ENCODE results near the gene NEU1.
"Not testable (repeated sequence)": the region's sequence is repeated elsewhere in the genome, so short reads cannot be mapped to it uniquely, and the experiment has no call there.

NEU1 gene

DNA sequence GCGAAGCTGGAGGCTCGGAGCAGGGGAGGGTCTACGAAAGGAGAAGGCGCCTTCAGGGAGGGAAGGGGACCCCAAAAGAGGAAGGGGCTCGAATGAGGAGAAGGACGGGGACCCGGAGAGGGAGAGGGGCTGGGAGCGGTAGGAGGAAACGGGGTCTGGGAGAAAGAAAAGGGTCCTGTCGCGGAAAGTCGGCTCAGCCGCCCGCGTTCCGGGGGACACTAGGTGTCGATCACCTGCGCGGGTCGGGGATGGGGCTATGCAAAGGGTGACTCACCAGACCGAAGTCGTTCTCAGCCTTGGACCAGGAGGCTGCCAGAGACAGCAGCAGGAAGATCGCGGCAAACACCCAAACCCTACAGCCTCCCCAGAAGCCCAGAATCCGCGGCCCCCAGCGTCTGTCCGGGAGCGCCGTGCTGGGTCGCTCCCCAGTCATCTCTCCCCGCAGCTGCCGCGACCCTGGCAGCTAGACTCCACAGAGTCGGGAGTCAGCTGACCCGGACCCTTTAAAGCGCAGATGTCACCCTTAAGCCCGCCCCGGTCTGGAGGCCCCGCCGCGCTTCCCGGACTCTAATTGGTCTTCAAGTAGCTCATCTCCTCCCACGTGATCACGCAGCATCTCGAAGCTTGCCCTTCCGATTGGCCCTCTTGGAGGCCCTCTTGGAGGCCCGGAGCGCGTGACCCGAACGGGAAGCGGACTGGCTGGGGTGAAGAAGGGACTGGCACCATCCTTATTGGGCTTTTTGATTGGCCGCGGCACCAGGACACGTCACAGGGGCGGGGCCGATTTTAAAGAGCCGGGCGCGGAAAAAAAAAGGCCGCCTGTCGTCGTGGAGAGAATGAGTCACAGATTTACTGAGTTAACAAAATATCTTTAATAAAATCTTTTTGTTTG, at the start of gene NEU1:
NEU1 (minus strand) TSS at position 478 of the 892 bp plus-strand sequence; CDS start at position 433, 45 bp downstream.
- DNase-seq: peak; percentile 100

DNA sequence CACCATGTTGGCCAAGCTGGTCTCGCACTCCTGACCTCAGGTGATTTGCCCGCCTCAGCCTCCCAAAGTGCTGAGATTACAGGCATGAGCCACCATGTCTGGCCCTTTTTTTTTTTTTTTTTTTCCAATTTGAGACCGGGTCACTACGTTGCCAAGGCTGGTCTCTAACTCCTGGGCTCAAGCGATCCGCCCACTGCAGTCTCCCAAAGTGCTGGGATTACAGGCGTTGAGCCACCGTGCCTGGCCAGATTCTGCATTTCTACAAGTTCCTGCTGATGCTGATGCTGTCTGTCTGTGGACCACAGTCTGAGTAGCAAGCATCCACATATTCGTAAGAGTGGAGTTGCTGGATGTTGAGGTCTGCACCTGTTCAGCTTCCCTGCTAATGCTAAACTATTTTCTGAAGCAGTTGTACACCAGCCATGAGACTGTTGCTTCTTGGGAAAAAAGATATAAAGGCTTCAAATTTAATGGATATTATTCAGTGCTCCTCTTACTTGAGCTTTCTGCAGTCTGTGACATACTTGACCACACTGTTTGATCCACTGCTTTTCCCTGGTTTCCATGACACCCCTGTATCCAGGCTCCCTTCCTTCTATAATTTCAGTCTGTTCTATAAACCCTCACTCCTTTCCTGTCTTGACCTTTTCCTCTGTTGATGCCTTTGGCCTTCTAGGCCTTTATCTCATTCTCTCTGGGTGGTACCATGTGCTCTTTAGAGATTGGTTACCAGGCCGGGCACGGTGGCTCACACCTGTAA, 49.4 kb upstream of the NEU1 start:
- DNase-seq: no peak

DNA sequence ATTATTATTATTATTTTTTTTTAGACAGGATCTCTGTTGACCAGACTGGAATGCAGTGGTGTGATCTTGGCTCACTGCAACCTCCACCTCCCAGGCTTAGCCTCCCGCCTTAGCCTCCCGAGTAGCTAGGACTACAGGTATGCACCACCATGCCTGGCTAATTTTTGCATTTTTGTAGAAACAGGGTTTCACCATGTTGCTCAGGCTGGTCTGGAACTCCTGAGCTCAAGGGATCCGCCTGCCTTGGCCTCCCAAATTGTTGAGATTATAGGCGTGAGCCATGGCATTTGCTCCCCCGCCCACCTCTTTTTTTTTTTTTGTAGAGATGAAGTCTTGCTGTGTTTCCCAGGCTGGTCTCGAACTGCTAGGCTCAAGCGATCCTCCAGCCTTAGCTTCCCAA, 46.7 kb upstream of the NEU1 start:
- DNase-seq: not testable (repeated sequence)

DNA sequence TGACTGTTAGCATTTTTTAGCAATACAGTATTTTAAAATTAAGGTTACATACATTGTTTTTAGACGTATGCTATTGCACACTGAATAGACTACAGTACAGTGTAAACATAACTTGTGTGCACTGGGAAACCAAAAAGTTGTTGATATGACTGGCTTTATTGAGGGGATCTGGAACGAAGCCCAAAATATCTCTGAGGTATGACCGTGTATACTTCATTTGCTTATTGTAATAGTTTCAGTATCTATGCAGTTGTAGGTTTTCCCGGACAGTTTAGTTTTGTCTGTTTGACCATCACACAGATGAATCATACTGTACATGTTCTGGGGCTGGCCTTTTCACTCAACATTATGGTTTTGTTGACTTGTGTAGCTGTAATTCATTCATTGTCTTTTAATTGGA, 46.2 kb upstream of the NEU1 start:
- DNase-seq: no peak

DNA sequence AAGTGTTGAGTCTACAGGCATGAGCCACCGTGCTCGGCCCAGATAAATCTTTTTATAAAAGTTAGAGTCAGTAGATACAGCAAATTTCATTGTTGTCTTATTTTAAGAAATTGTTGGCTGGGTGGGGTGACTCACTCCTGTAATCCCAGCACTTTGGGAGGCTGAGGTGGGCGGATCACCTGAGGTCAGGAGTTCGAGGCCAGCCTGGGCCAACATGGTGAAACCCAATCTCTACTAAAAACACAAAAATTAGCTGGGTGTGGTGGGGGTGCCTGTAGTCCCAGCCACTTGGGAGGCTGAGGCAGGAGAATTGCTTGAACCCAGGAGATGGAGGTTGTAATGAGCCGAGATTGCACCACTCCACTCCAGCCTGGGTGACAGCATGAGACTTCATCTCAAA, 45.6 kb upstream of the NEU1 start:
- DNase-seq: not testable (repeated sequence)

DNA sequence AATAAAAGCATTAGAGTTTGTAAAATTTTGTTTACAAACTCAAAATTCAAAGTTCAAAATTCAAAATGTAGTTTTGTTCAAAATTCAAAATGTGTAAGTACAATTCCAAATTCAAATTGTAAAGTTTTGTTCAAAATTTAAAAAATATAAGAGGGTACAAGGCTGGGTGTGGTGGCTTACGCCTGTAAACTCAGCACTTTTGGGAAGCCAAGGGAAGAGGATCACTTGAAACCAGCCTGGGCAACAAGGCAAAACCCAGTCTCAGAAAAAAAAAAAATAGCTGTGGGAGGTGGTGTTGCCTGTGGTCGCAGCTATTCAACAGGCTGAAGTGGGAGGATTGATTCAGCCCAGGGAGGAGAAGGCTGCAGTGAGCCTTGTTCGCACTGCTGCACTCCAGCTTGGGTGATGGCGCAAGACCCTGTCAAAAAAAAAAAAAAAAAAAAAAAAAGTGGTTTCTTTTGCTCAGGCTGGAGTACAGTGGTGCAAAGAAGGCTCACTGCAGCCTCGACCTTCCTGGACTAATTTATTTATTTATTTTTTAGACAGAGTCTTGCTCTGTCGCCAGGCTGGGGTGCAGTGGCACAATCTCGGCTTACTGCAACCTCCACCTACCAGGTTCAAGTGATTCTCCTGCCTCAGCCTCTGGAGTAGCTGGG, 44.7 kb upstream of the NEU1 start:
- DNase-seq: peak; percentile 51

DNA sequence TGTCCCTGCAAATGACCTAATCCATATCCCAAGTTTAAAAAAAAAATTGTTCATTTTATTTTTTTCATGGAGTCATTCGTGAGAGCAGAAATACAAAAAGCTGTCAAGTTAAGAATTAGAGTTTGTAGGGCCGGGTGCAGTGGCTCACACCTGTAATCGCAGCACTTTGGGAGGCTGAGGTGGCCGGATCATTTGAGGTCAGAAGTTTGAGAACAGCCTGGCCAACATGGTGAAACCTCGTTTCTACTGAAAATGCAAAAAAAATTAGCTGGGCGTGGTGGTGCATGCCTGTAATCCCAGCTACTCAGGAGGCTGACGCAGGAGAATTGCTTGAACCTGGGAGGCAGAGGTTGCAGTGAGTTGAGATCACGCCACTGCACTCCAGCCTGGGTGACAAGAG, 44.1 kb upstream of the NEU1 start:
- not testable (repeated sequence) for DNase-seq

DNA sequence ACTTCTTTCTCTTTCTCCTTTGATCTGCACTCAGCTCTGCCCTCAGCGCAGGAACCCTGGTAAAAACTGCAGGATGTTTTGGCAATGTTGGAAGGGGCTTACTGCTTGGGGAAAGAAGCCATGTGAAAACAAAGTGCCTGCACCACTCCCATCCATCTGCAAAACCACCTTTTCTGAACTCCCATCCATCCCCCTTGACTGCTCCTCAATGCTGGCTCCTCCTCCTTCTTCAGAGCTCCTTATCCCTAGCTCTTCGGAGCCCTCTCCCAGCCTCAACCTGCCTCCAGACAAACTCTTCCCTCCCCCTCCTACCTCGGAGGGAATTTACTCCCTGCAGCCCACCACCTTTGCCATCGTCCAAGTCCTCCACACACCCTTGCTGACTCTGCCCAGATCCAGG, 43.5 kb upstream of the NEU1 start:
- DNase-seq: no peak

DNA sequence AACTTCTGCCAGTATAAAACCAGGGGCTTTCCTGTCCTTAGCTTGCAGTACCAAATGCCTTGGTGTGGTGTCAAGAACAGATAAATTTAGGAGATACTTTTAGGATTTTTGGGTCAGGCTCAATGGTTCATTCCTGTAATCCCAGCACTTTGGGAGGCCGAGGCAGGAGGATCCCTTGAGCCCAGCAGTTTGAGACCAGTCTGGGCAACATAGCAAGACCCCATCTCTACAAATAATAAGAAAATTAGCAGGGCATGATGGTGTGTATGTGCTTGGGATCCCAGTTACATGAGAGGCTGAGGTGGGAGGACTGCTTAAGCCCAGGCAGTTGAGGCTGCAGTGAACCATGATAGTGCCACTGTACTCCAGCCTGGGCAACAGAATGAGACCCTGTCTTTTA, 42.4 kb upstream of the NEU1 start:
- DNase-seq: no peak

DNA sequence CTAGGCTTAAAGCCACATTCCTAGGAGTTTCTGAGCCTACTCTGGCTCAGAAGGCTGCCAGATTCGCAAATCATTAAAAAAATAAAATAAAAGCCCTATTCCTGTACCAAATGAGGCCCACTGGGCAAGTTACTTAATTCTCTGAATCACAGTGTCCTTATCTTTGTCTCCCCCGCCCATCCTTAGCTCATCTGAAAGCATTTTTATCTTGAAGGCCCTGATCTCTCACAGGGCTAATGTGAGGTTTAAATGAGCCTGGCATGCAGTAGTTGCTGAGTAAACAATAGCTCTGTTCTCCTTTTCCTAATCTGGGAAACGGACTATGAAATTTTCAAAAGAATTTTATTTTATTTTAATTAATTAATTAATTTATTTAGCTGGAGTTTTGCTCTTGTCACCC, 41.3 kb upstream of the NEU1 start:
- DNase-seq: no peak

DNA sequence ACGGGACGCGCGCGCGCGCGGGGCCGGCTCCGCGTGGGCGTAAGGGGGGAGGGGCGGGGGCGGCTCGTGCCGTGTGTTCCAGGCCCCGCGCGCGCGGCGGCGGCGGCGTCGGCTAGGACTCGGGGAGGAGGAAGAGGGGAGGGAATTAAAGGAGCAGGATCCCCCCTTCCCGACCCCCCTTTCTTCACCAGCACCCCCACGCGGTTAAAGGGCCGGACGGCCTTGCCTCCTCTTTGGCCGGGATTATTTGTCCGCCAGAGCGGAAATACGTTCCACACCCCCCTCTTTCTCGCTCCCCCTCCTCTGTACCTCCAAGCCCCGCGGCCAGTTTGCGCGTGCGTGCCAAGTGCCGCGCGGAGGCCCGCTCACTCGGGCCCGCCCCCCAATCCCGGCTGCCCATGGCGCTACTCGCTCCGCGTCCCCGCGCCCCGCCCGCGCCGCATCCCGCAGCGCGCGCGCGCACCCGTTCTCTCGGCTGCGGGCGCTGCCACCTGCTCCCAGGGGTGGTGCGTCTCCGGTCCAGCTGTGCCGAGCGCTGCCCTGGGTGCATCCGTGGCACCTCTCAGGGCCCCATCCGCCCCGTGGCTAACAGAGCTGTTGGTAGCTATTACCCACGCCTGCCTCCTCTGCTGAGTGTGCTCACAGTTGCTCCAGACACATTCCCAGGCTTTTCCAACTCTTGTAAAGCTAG, 39.5 kb upstream of the NEU1 start, which contains the start of gene ZBTB12:
ZBTB12 (minus strand) TSS at position 134 of the 691 bp plus-strand sequence. CDS start 781 bp downstream, outside the sequence.
- peak; percentile 98 for DNase-seq

DNA sequence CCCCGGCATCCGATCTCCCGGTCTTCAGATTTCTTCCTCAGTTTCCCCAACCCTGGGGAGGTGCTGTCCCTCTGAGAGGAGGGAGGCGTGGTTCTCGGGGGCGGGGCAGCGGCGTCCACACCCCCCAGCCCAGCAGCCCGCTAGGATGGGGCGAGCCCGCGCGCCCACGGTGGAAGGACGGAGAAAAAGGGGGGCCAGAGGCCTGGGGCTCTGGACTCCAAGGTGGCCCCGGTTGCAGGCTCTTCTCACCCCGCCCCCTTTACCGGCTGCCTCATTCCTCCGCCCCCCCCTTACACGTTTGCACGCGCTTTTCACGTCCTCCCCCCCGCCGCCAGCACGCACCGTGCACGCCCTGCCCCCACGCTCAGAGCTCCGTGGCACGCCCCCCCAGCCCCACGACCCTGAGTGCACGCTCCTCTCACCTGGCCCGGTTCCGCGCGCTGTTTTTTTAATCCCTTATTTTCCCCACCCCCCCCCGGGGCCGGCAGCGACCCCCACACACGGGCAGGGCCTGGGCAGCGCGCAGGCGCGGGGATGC, 38.9 kb upstream of the NEU1 start:
- DNase-seq: peak; percentile 68

DNA sequence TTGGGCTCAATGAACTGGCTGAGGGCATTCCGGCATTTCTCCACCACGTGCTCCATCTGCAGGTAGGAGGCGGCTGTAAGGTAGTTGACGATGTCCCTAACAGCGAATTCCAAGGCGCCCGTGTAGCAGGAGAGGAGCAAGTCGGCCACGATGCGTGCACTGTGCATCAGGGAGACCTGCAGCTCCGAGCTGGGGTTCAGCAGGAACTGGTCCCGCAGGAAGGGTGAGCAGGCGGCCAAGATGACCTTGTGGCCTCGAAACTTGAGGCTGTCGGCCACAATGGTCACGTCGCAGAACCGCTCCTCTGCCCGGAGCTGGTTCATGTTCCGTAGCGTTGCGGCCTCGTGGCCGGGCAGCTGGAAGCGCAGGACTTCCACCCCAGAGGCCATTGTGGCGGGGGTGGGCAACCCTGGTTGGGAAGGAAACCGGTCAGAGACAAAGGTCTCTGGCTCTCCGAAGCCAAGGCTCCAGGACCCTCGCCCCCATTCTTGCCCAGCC, 38.3 kb upstream of the NEU1 start:
- no peak for DNase-seq

DNA sequence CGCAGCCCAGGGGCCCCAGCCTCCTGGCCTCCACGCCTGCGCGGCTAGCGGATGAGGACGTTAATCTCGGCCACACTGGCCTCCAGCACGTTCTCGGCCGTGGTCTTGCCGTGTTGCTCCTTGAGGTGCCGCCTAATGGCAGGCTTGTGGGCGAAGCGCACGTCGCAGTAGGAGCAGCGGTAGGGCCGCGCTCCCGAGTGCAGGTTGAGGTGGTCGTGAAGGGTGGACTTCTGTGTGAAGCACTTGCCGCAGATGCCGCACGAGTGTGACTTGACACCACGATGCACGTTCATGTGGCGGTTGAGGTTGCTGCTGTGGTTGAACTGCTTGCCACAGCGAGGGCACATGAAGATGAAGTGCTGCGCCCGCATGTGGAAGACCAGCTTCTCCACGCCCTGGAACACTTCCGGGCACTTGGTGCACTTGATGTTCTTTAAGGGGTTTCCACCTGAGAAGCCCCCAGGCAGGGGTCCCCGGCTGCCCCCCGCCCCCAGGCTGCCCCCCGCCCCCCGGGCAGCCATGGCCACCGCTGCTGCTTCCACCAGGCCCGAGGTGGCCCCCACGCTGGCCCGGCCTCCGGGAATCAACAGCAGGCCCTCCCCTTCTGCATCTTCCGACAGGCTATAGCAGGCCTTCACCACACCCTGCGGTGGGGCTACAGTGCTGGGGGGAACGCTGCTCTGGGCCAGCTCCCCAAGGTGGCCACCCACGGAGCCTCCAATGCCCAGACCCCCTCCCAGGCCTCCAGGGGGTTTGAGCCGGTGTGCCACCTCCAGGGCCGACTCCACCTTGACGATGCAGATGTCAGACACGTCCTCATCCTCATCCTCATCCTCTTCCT, 37.5 kb upstream of the NEU1 start:
- no peak for DNase-seq

DNA sequence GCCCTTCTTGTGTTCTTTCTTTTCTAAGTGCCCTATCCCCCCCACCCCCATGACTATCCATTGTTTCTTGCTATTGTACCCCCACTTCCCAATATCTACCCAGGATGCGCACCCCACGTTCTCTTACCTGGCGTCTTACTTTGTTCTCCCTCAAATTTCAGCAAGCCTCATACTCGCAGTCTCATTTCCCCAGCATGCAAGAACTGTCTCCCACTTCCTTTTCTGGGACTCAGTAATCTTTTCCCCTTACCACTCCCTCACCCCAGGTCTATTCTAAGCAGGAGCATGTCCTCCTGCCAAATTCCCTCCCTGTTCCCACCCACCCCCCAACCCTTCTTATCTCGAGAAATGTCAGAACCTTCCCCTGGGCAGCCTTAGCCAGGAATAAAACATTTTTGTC, 36.6 kb upstream of the NEU1 start:
- DNase-seq: no peak

DNA sequence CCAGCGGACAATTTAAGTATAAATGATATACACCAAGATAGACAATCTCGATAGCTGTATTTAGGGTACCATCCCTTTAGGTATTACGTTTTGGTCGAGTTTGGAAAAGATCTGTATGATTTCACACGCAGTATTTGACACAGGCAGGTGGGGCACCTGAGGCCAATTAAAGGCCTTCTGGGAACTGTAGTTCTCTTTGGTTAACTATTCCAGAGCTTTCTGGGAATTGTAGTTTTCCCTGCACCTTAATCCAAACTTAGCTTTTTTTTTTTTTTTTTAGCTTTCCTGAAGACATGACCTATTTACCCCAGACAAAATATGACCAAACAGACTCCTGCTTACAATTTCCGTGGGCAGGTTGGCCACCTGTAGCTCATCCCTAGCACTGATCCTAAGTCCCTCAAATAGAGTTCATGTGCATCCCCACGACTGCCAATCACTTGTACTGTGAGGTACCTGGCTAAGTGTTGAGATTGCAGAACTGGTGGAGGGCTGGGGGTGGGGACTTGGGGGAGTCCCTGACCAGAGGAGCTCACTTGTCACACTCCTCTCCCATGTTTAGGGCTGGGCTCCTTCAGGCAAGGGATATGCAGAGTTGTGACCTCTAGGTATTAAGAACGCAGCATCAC, 35.9 kb upstream of the NEU1 start:
- peak; percentile 75 for DNase-seq

DNA sequence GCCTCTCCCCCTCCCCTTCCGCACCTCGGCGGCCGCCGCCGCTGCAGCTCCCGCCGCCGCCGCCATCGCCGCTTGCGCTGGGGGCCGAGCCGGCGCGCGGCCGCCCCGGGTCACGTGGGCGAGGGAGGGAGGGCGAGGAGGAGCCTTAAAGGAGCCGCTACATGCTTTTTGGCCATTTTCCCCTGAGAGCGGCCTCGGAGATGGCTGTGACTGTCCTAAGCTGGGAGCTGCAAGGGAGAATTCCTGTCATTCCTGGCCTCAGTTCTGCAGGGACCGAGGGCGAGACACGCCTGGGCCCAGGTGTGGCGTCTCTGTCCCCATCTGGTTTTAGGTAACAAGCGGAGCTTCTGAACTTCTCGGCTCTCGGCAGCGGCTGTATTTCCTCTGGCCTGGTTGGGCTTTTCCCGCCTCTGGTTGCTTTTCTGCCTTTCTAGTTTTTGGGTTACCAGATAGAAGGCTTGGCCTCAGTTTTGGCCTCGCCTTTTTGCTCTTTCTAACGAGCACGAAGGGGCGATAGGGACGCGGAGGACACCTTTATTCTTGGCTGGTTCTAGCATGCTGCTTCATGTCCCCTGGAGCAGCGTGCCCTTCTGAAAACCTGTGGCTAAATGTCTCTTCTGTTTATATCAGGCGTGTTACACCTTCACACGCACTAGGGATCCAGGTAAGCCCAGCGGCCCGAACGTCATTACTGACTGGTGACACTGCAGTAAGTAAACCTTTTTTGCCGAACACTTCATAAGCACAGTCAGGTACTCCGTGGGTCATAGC, 35.2 kb upstream of the NEU1 start, which contains the start of gene EHMT2:
EHMT2 (minus strand) TSS at position 87 of the 771 bp plus-strand sequence; CDS start at position 66, 21 bp downstream.
- peak; percentile 95 for DNase-seq

DNA sequence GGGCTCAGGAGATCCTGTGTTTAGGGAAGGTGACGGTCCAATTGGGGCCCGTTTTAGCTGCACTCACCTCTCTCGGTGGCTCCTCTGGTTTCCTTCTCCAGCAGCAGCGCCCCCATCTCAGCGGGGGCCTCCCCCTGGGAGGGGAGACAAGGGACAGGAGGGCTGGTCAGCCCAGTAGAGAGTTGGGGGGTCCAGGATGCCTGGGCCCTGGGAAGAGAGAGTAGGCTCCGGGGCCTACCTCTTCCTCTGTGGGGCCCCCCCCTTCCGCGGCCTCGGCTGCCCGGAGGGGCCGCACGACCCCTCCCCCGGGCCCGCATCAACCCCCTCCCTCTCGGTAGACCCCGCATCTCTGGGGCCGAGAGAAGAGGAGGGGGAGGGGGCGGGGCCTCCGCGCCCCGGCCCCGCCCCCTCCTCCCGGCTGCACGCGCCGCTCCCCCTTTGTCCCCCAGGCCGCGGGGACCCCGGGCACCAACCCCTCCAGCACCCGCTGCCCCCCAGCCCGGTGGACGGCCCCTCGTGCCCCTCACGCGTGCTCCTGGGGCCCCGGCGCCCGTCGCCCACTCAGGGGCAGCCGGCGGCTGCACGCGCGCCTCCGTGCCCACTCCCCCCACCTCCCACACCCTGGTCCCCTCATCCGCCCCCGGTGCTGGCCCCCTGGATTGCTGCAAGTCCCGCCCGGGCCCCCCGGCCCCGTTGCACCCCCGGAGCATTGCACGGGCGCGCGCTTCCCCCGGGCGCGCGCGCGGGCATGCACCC, 34.4 kb upstream of the NEU1 start:
- peak; percentile 23 for DNase-seq

DNA sequence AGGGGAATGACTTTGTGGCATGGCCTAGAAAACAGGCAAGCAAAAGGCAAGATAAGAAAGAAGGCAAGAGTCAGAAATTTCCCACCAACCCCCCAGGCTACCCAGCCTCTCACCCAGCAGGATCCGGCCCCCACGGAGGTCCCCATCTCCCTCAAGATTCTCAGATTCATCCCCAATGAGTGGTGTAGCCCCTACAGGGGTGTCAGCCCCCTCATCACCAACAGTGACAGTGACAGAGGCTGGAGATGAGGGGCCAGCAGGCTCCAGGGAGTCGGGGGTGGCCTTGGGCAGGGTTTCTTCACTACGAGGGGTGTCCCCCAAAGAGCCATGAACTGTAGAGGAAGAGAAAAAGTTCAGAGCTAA, 33.9 kb upstream of the NEU1 start:
- no peak for DNase-seq
